Measurements from ENCODE around the gene TANGO2. TPM values are rescaled to one million over a fixed set of nuclear protein-coding genes. Genes with fewer than 3 reads are reported as not detected.
A peak's percentile ranks its signal among the peaks of the same experiment; 100 is the strongest.

Gene TANGO2
- total and polyA plus RNA-seq, 2 experiments from 2014 or later = 18.7 to 21.9 TPM

- no peaks in the 10 kb centered on the region for H3K4me1 ChIP-seq (ENCODE audit: low read depth)
- no peak for TF ChIP-seq CTCF (IDR thresholded peaks at IDR 0.05; ENCODE audit: low read depth, low read length)
- DNase-seq (ENCODE audit: low read depth in 1 of 2, low spot score in 1 of 2) = no peak
- no peaks in the 10 kb centered on the region for H3K36me3 ChIP-seq
- H3K27ac ChIP-seq = no peak overlapping the region
- peak overlapping the region; percentile 68 for H3K4me3 ChIP-seq
- no peaks in the 10 kb centered on the region for H3K27me3 ChIP-seq
- no peaks in the 10 kb centered on the region for H3K9me3 ChIP-seq (ENCODE audit: low read depth)
These were observed 34.9 kb upstream of the TANGO2 start for GRCh38 chr22:19986011-19986409.

GRCh38 chr22:19986410-19987341 is 34.2 kb upstream of the TANGO2 start:
- peak; percentile 75 to 89 for DNase-seq (ENCODE audit: low read depth in 1 of 2, low spot score in 1 of 2)
- Histone ChIP-seq H3K27ac (no peak overlapping the region), H3K4me3 (peak overlapping the region; percentile 68), H3K36me3 (no peaks in the 10 kb centered on the region), H3K9me3 (ENCODE audit: low read depth) (no peaks in the 10 kb centered on the region), H3K4me1 (ENCODE audit: low read depth) (no peaks in the 10 kb centered on the region), H3K27me3 (no peaks in the 10 kb centered on the region)
- no peak for TF ChIP-seq CTCF (IDR thresholded peaks at IDR 0.05; ENCODE audit: low read depth, low read length)

GRCh38 chr22:19987394-19988306 is 33.3 kb upstream of the TANGO2 start:
- Histone ChIP-seq H3K4me1 (ENCODE audit: low read depth) (no peaks in the 10 kb centered on the region), H3K27ac (no peak overlapping the region), H3K27me3 (no peaks in the 10 kb centered on the region), H3K4me3 (no peak overlapping the region), H3K9me3 (ENCODE audit: low read depth) (no peaks in the 10 kb centered on the region), H3K36me3 (no peaks in the 10 kb centered on the region)
- DNase-seq (ENCODE audit: low read depth in 1 of 2, low spot score in 1 of 2) = no peak
- no peak for TF ChIP-seq CTCF (IDR thresholded peaks at IDR 0.05; ENCODE audit: low read depth, low read length)

- H3K4me1 ChIP-seq (ENCODE audit: low read depth) = no peaks in the 10 kb centered on the region
- DNase-seq (ENCODE audit: low read depth in 1 of 2, low spot score in 1 of 2) = no peak
These were observed 32.5 kb upstream of the TANGO2 start for GRCh38 chr22:19988331-19988808.

More at GRCh38 chr22:19988331-19988808, 32.5 kb upstream of the TANGO2 start:
- H3K4me3 ChIP-seq = no peak overlapping the region
- no peak overlapping the region for H3K27ac ChIP-seq
- H3K27me3 ChIP-seq = no peaks in the 10 kb centered on the region
- no peaks in the 10 kb centered on the region for H3K36me3 ChIP-seq
- TF ChIP-seq CTCF (IDR thresholded peaks at IDR 0.05; ENCODE audit: low read depth, low read length) = no peak
- H3K9me3 ChIP-seq (ENCODE audit: low read depth) = no peaks in the 10 kb centered on the region

All from cardiac muscle cell (in vitro differentiated cells and primary cell).